Stimulated activated CD4-positive, alpha-beta T cell treated with anti-CD3 and anti-CD28 coated beads, Interleukin-15, amount 100 ng/mL, for 24 hours (primary cell): Measurements from ENCODE around the gene HTR6.
A peak's percentile ranks its signal among the peaks of the same experiment; 100 is the strongest.

Experiments
- DNase-seq: peaks from one replicate; pipeline ENCODE4 v3.0.0-alpha.2; 2020

The HTR6 gene

DNA sequence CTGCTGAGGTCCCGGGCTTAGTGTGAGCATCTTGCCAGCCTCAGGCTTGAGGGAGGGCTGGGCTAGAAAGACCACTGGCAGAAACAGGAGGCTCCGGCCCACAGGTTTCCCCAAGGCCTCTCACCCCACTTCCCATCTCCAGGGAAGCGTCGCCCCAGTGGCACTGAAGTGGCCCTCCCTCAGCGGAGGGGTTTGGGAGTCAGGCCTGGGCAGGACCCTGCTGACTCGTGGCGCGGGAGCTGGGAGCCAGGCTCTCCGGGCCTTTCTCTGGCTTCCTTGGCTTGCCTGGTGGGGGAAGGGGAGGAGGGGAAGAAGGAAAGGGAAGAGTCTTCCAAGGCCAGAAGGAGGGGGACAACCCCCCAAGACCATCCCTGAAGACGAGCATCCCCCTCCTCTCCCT, 7.2 kb upstream of the HTR6 start:
- no peak for DNase-seq

DNA sequence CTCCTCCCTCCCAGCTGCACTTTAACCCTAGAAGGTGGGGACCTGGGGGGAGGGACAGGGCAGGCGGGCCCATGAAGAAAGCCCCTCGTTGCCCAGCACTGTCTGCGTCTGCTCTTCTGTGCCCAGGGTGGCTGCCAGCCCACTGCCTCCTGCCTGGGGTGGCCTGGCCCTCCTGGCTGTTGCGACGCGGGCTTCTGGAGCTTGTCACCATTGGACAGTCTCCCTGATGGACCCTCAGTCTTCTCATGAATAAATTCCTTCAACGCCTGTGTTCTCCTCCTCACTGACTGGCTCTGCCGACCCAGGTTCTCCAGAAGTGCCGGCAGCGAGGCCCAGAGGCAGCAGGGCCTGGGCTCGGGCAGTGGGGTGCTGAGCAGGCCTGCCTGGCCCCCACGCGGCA, 6.5 kb upstream of the HTR6 start:
- no peak for DNase-seq

DNA sequence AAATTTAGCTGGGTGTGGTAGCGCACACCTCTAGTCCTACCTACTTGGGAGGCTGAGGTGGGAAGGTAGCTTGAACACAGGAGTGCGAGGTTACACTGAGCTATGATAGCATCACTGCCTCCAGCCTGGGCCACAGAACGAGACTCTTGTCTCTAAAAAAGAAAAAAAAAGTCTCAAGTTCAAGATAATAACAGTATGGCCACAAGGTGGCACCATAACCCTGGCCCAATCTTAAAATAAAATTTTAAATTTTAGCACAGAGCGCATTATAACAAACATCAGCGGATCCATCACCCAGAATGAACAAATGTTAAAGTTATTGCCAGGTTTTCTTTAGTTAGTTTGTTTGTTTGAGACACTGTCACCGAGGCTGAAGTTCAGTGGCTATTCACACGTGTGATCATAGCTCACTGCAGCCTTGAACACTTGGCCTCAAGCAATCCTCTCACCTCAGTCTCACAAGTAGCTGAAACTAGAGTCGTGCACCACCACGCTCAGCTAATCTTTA, 2.9 kb upstream of the HTR6 start:
- DNase-seq: peak; percentile 62

GRCh38 chr1:19662313-19662712, 2.4 kb upstream of the HTR6 start:
- DNase-seq: no peak

- DNase-seq: no peak
Observed at GRCh38 chr1:19665186-19665495, 466 bp downstream of the HTR6 start.

GRCh38 chr1:19665496-19666465, 1.1 kb downstream of the HTR6 start:
- DNase-seq: no peak

DNA sequence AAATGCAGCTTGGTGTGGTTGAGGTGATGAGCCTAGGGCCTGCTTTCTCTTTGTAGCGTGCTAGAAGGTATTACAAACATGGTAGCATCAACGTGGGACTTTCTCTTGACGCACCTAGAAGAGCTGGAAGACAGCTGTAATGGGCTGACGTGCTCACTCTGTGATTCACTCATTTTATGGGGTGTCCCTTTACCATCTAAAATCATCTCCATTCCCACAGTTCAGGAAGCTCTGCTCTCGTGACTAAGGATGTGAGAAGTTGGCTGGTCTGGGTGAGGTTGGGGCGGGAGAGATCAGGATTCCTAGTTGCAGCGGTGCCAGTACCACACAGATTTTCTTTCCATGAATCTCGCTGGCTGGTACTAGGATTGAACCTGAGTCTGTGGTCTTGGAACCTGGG, 4.2 kb downstream of the HTR6 start:
- DNase-seq: no peak

DNA sequence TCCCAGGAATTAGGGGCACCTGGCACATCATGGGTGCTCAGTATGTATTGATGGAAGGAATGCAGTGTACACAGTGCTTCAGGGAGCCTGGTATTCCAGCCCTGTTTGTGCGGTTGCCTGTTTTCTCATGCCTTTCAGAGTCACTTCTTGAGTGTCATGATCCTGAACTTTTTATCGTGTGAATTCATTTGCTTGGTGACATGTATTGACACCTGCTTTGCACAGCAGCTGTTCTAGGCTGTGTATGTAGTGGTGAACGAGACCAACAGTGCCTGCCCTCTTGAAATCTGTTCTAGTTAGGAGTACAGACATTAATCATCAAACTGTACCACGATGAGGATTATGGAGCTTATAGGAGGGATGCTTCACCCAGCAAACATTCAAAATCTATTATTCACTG, 6.1 kb downstream of the HTR6 start:
- DNase-seq: no peak

- no peak for DNase-seq
Observed at GRCh38 chr1:19672237-19672636, 7.6 kb downstream of the HTR6 start.

- no peak for DNase-seq
Observed at GRCh38 chr1:19675797-19676196, 11.1 kb downstream of the HTR6 start.

DNA sequence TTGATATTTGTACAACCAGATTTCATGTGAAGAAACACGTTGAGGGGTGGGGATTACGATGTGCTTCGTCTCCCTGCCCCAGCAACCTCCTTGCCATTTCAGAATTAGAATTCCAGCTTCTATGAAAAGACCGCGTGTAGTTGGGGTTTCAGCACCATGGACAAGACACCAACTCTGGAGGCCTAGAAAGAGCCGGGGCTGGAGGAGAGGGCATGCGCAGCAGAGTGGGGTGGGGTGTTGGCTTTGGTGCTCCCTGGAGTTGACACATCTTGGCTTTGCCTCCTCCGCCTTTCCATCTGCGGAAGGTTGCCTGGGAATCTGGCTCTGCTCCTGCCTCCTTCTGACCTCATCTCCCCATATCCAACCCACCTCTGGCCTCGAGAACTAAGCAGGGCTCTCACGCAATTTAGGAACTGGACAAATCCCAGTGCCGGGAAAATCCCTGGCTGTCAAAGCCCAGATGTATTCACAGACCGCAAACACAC, 11.8 kb downstream of the HTR6 start:
- DNase-seq: peak; percentile 33

DNA sequence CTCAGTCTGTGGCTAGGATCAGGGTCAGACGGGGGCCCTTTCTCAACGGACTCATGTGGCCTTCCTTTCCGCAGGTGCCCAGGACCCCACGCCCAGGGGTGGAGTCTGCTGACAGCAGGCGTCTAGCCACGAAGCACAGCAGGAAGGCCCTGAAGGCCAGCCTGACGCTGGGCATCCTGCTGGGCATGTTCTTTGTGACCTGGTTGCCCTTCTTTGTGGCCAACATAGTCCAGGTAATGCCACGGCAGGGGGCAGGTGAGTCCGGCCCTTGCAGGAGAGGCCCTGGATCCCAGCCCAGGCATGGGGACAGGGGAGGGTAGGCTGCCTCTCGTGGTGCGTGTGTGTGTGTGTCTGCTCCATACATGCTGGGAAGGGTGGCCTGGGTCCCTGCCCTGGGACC, 13.8 kb downstream of the HTR6 start:
- DNase-seq: no peak

GRCh38 chr1:19678931-19679453, 14.3 kb downstream of the HTR6 start:
- no peak for DNase-seq

GRCh38 chr1:19679691-19680090, 15.0 kb downstream of the HTR6 start:
- DNase-seq: no peak

DNA sequence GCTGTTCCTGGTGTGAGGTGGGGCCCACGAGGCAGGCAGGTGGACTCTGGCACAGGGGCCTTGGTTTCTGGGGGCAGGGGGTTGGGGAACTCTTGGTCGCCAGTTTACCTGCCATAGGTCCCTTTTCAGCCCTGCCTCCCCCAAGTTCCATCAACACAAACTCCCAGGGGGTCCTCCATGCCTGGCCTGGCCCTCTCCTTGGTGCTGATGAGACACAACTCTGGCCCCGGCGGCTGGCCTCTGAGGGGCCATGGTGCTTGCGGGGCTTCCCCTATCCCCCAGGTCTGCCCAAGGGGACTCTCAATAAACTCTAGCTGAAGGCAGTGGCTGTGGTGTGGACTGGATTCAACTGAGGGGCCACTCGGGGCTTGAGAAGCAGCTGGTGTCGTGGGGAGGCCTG, 16.0 kb downstream of the HTR6 start:
- DNase-seq: no peak

DNA sequence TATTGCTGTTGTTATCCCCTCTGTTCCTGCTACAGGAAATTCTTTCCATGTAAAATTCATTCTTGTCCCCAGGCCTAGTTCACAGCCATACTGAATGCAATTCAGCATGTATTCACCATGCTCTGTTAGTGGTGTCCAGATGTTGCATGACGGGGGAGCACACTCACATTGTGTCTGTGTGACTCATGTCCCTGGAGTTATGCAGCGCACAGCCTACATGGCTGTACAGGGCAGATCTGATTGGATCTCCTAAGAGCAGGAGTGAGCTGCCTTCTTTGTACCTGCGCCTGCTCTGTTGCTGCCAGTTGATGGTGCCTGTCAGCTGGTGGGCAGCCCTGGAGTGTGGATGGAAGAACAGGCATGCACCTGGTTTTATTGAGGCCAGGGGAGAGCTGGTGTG, 17.6 kb downstream of the HTR6 start:
- DNase-seq: no peak

DNA sequence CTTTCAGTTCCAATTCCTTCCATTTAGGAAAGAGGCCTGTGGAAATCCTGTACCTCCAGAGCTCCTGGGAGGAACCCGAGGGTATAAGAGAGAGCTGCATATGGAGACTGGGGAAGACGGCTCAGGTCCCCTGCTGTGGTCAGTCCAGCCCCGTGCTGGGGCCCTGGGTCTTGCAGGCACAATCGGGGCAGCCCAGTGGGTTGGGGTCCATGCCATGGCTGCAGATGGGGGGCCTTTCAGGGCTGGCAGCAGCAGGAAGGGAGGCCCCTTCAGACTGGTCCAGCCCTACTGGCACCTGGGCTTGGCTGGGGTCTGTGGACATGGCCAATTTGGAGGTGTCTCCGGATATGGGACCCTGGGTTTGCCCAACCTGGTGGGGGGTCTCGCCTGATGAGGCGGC, 18.2 kb downstream of the HTR6 start:
- DNase-seq: no peak

DNA sequence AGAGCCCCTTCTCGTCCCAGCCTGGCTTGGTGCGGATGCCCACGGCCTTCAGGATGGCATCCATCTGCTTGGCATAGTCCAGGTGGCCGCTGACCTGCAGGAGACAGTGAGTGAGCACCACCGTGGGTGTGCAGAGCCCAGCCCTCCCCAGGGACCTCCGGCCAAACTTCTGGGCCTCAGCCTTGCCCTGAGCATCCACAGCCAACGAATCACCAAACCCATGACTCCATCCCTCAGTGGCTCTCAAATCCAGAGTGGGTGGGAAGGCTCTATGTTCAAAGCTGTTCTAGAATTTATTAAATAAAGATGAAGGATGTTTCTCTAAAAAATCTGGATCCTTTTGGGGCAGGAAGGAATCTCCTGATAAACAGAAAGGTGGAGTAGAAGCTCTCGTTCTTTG, 18.7 kb downstream of the HTR6 start:
- DNase-seq: no peak

DNA sequence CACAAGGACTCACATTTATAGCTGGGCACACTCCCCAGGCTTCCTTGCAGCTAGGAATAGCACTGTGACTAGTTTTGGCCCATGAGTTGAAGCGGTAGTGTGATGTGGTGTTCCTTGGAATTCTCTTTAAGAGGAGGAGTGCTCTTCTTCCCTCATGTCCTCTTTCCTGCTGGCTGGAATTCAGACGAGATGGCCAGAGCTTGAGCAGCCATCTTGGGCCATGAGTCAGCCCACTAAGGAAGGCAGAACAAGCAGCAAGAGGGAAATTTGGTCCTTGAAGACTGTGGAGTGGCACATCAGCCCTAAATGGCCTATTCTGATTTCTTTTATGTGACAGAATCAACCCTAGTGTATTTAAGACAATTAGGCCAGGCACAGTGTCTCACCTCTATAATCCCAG, 20.0 kb downstream of the HTR6 start:
- no peak for DNase-seq

- no peak for DNase-seq
Observed at GRCh38 chr1:19685994-19686393, 21.3 kb downstream of the HTR6 start.

DNA sequence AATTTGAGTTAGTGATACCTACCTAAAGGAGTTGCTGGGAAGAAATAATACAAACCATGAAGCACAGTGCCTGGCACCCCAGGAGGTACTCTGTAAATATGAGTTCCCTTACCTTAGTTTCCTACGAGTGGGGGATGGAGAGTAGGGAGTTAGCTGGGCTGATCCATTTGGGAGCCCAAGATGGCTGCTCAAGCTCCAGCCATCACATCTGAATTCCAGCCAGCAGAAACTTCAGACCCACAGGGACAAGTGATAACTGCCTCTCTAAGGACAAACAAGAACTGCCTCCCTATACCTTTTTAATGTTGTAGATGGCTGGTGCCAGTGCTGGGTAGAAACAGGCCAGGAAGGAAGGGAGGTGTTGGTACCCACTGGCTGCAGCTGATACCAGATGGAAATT, 22.7 kb downstream of the HTR6 start:
- DNase-seq: no peak

GRCh38 chr1:19688041-19688842, 23.6 kb downstream of the HTR6 start:
- DNase-seq: peak; percentile 37

DNA sequence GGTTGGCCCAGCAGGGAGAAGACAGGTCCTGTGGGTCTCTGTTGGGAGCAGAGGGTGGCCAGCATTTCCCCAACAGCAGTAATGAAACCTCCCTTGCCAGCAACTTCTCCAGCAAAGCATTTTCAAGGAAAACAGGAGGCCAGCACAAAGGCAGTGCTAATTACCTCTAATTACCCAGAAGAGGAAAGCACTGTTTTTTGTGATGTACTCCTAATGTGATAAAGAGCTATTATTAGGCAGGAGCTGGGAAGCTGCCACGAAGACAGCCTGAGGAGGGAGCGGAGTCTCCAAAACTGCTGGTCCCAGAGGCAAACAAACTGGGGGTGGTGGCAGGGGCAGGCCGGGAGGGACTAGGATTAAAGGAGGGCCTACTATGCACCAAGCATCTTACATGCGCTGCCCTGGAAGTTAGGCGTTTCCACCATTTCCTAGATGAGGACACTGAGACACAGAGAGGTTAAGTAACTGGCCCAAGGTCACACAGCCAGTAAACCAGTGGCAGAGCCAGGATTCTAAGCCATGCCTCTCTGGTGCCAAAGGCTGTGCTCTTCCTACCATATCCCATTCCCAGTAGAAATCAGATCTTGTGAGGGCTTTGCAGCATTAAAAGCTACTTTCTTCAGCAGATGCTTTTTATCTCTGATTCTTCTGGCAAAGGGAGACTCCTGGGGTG, 24.5 kb downstream of the HTR6 start:
- no peak for DNase-seq
